Neural progenitor cell (in vitro differentiated cells): ENCODE data around the gene HSPB6. TPM values are rescaled to one million over a fixed set of nuclear protein-coding genes. Genes with fewer than 3 reads are reported as not detected.

Experiments
- DNase-seq: peaks from one replicate; pipeline ENCODE4 v3.0.0-alpha.2; 2016; ENCODE audit warnings: low spot score
- H2AFZ ChIP-seq: fragments of 200-600 bp; sonication (generic); replicated peaks from 2 replicates; pipeline ENCODE4 v1.6.1; 2016; ENCODE audit warnings: antibody characterized with exemption
- H3F3A ChIP-seq: fragments of 200-600 bp; sonication (generic); 2 replicates; pipeline ENCODE4 v1.6.1; 2016; ENCODE audit warnings: antibody characterized with exemption, low read depth
- H3K27ac ChIP-seq: fragments of 200-600 bp; sonication (generic); 2 replicates; pipeline ENCODE4 v1.5.1; 2016; ENCODE audit warnings: mild to moderate bottlenecking
- H3K27me3 ChIP-seq: fragments of 200-600 bp; sonication (generic); 2 replicates; pipeline ENCODE4 v1.6.1; 2016; ENCODE audit warnings: mild to moderate bottlenecking, moderate library complexity
- H3K36me3 ChIP-seq: fragments of 200-600 bp; sonication (generic); 2 replicates; pipeline ENCODE4 v1.5.1; 2016
- H3K4me1 ChIP-seq: fragments of 200-600 bp; sonication (generic); 2 replicates; pipeline ENCODE4 v1.6.1; 2016; ENCODE audit warnings: mixed run types
- H3K4me2 ChIP-seq: fragments of 200-600 bp; sonication (generic); 2 replicates; pipeline ENCODE4 v1.6.1; 2016
- H3K4me3 ChIP-seq: fragments of 200-600 bp; sonication (generic); 2 replicates; pipeline ENCODE4 v1.5.1; 2016
- H3K79me2 ChIP-seq: fragments of 200-600 bp; sonication (generic); 2 replicates; pipeline ENCODE4 v1.6.1; 2016; ENCODE audit warnings: low read depth
- H3K9ac ChIP-seq: fragments of 200-600 bp; sonication (generic); 2 replicates; pipeline ENCODE4 v1.6.1; 2016
- H3K9me3 ChIP-seq: fragments of 200-600 bp; sonication (generic); 2 replicates; pipeline ENCODE4 v1.5.1; 2016; ENCODE audit warnings: low read depth
- H4K20me1 ChIP-seq: fragments of 200-600 bp; sonication (generic); 2 replicates; pipeline ENCODE4 v1.6.1; 2016; ENCODE audit warnings: low read depth
- H3K27ac Mint-ChIP-seq: 3 replicates; pipeline ENCODE4 v1.8.0; 2021; ENCODE audit warnings: mixed read lengths
- H3K27me3 Mint-ChIP-seq: 2 replicates; pipeline ENCODE4 v1.8.0; 2022; ENCODE audit warnings: low read depth, mild to moderate bottlenecking, inconsistent platforms, moderate library complexity, mixed read lengths; ENCODE audit not compliant: insufficient read depth
- H3K36me3 Mint-ChIP-seq: 3 replicates; pipeline ENCODE4 v1.8.0; 2021; ENCODE audit warnings: mixed read lengths
- H3K4me1 Mint-ChIP-seq: 3 replicates; pipeline ENCODE4 v1.8.0; 2021; ENCODE audit warnings: mixed read lengths
- H3K4me3 Mint-ChIP-seq: 3 replicates; pipeline ENCODE4 v1.8.0; 2021; ENCODE audit warnings: mild to moderate bottlenecking, moderate library complexity, mixed read lengths
- H3K9me3 Mint-ChIP-seq: 3 replicates; pipeline ENCODE4 v1.8.0; 2020; ENCODE audit warnings: mixed read lengths
- CTCF ChIP-seq: fragments of 200-600 bp; sonication (generic); IDR thresholded peaks from 2 replicates; pipeline ENCODE4 v1.5.1; 2017; ENCODE audit warnings: antibody characterized with exemption, mild to moderate bottlenecking
- EZH2 ChIP-seq: fragments of 200-600 bp; sonication (generic); IDR thresholded peaks from 2 replicates; pipeline ENCODE4 v1.6.1; 2017; ENCODE audit warnings: antibody characterized with exemption, mild to moderate bottlenecking, moderate library complexity
- EZH2phosphoT487 ChIP-seq: fragments of 200-600 bp; sonication (generic); IDR thresholded peaks from 2 replicates; pipeline ENCODE4 v1.6.1; 2017; ENCODE audit warnings: antibody characterized with exemption
- total RNA-seq: library from RNA; depleted of rRNA; stranded (reverse); fragments of >200 nt; gene quantifications from 2 replicates; pipeline ENCODE4 v1.2.3, GENCODE V29; 2015; ENCODE audit warnings: low replicate concordance

The HSPB6 gene
- total RNA-seq, 1 donor from 2014 or later = not detected

GRCh38 chr19:35783469-35784434, 26.9 kb upstream of the HSPB6 start:
- Histone ChIP-seq H3K4me3 (peak overlapping the region; percentile 43), H3K79me2 (no peaks in the 10 kb centered on the region), H3K9me3 (no peaks in the 10 kb centered on the region), H3K36me3 (no peaks in the 10 kb centered on the region), H3K27ac (no peak overlapping the region), H2AFZ (no peak overlapping the region), H3K27me3 (peaks cover 30% of the 10 kb centered on the region), H4K20me1 (peaks cover 22% of the 10 kb centered on the region), H3K4me1 (peaks cover 10% of the 10 kb centered on the region), H3K9ac (no peak overlapping the region), H3K4me2 (peak overlapping the region; percentile 84), H3F3A (peaks cover 17% of the 10 kb centered on the region)
- no peak for DNase-seq
- H3K4me3 Mint-ChIP-seq = peak overlapping the region; percentile 4
- no peaks in the 10 kb centered on the region for H3K9me3 Mint-ChIP-seq
- H3K27ac Mint-ChIP-seq = no peak overlapping the region
- peaks cover 7% of the 10 kb centered on the region for H3K36me3 Mint-ChIP-seq
- no peak for TF ChIP-seq EZH2
- peak; percentile 27 for TF ChIP-seq CTCF
- TF ChIP-seq EZH2phosphoT487 = no peak
- peaks cover 1% of the 10 kb centered on the region for H3K27me3 Mint-ChIP-seq
- no peaks in the 10 kb centered on the region for H3K4me1 Mint-ChIP-seq

GRCh38 chr19:35782589-35782988, 25.8 kb upstream of the HSPB6 start:
- no peak overlapping the region for H3K4me3 ChIP-seq
- peaks cover 5% of the 10 kb centered on the region for H3K36me3 Mint-ChIP-seq
- no peak overlapping the region for H3K27ac Mint-ChIP-seq
- peaks cover 10% of the 10 kb centered on the region for H3K4me1 ChIP-seq
- TF ChIP-seq EZH2phosphoT487 (no peak), EZH2 (no peak), CTCF (no peak)
- peaks cover 25% of the 10 kb centered on the region for H4K20me1 ChIP-seq
- H3K36me3 ChIP-seq = no peaks in the 10 kb centered on the region
- peaks cover 30% of the 10 kb centered on the region for H3K27me3 ChIP-seq
- H3K9me3 Mint-ChIP-seq = no peaks in the 10 kb centered on the region
- H3K79me2 ChIP-seq = no peaks in the 10 kb centered on the region
- no peak overlapping the region for H3K4me2 ChIP-seq
- no peak overlapping the region for H3K27ac ChIP-seq
- H3K9me3 ChIP-seq = no peaks in the 10 kb centered on the region
- H2AFZ ChIP-seq = no peak overlapping the region
- H3K27me3 Mint-ChIP-seq = no peaks in the 10 kb centered on the region
- no peak for DNase-seq
- H3K4me3 Mint-ChIP-seq = no peak overlapping the region
- H3K4me1 Mint-ChIP-seq = no peaks in the 10 kb centered on the region
- H3K9ac ChIP-seq = no peak overlapping the region
- peaks cover 17% of the 10 kb centered on the region for H3F3A ChIP-seq

- no peak for DNase-seq
- H3K27me3 Mint-ChIP-seq = peaks cover 4% of the 10 kb centered on the region
- H3K4me2 ChIP-seq = no peak overlapping the region
Observed at GRCh38 chr19:35781650-35782049, 24.8 kb upstream of the HSPB6 start.

More at GRCh38 chr19:35781650-35782049, 24.8 kb upstream of the HSPB6 start:
- peaks cover 5% of the 10 kb centered on the region for H3K36me3 Mint-ChIP-seq
- H3K4me1 ChIP-seq = peaks cover 20% of the 10 kb centered on the region
- H3K27ac ChIP-seq = no peak overlapping the region
- H3K9me3 Mint-ChIP-seq = no peaks in the 10 kb centered on the region
- H3F3A ChIP-seq = peaks cover 23% of the 10 kb centered on the region
- H3K4me3 ChIP-seq = no peak overlapping the region
- no peaks in the 10 kb centered on the region for H3K9me3 ChIP-seq
- H4K20me1 ChIP-seq = peaks cover 34% of the 10 kb centered on the region
- no peak for TF ChIP-seq EZH2phosphoT487
- TF ChIP-seq CTCF = no peak
- TF ChIP-seq EZH2 = no peak
- peaks cover 30% of the 10 kb centered on the region for H3K27me3 ChIP-seq
- no peak overlapping the region for H3K4me3 Mint-ChIP-seq
- H3K79me2 ChIP-seq = no peaks in the 10 kb centered on the region
- no peak overlapping the region for H3K27ac Mint-ChIP-seq
- H3K9ac ChIP-seq = no peak overlapping the region
- no peak overlapping the region for H2AFZ ChIP-seq
- H3K4me1 Mint-ChIP-seq = peaks cover 6% of the 10 kb centered on the region
- H3K36me3 ChIP-seq = no peaks in the 10 kb centered on the region
